ENCODE data around the gene SORT1.

Gene SORT1

GRCh38 chr1:109423498-109423897 is 25.8 kb upstream of the SORT1 start:
- TF ChIP-seq ZFP3 (CRISPR knock-in tag; IDR thresholded peaks at IDR 0.05) (no peak), ISL1 (CRISPR knock-in tag; IDR thresholded peaks at IDR 0.05) (no peak), PATZ1 (CRISPR knock-in tag; IDR thresholded peaks at IDR 0.05; ENCODE audit: borderline replicate concordance) (no peak), RARB (CRISPR knock-in tag; IDR thresholded peaks at IDR 0.05) (no peak), ZNF565 (CRISPR knock-in tag; conservative IDR thresholded peaks at IDR 0.05; ENCODE audit: low read depth) (no peak), GLIS3 (CRISPR knock-in tag; IDR thresholded peaks at IDR 0.05) (no peak), ZNF70 (CRISPR knock-in tag; IDR thresholded peaks at IDR 0.05) (no peak), ARNTL (CRISPR knock-in tag; IDR thresholded peaks at IDR 0.05; ENCODE audit: borderline replicate concordance, low read depth) (no peak), CREB5 (CRISPR knock-in tag; IDR thresholded peaks at IDR 0.05; ENCODE audit: low read depth) (no peak), CSDC2 (CRISPR knock-in tag; IDR thresholded peaks at IDR 0.05) (no peak), TCF4 (CRISPR knock-in tag; IDR thresholded peaks at IDR 0.05; ENCODE audit: borderline replicate concordance) (no peak)
- TF ChIP-seq, protein P1, sequence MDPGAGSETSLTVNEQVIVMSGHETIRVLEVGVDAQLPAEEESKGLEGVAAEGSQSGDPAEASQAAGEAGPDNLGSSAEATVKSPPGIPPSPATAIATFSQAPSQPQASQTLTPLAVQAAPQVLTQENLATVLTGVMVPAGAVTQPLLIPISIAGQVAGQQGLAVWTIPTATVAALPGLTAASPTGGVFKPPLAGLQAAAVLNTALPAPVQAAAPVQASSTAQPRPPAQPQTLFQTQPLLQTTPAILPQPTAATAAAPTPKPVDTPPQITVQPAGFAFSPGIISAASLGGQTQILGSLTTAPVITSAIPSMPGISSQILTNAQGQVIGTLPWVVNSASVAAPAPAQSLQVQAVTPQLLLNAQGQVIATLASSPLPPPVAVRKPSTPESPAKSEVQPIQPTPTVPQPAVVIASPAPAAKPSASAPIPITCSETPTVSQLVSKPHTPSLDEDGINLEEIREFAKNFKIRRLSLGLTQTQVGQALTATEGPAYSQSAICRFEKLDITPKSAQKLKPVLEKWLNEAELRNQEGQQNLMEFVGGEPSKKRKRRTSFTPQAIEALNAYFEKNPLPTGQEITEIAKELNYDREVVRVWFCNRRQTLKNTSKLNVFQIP (CRISPR knock-in tag; IDR thresholded peaks at IDR 0.05; ENCODE audit: borderline replicate concordance, low read depth): no peak
- no peak for ATAC-seq

DNA sequence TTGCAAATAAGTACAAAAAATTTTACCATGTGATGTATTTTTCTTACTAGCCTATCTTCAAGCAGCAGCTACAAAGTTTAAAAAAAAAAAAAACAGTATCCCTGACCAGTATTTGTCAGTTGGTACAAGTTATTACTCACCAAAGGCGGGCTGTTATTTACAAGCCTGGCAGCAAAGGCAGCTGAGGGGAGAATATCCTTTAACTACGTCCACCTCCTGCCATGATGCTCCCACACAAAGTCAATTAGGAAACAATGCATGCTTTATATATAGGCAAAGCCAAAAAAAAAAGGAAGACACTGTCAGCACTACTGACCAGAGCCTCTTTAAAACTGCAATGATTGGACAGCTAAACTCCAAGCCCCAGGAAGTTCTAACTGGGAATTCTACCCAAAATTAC is 14.8 kb upstream of the SORT1 start:
- no peak for ATAC-seq
- TF ChIP-seq RARB (CRISPR knock-in tag; IDR thresholded peaks at IDR 0.05): no peak
- TF ChIP-seq TCF4 (CRISPR knock-in tag; IDR thresholded peaks at IDR 0.05; ENCODE audit: borderline replicate concordance): no peak
- no peak for TF ChIP-seq CSDC2 (CRISPR knock-in tag; IDR thresholded peaks at IDR 0.05)
- TF ChIP-seq ZNF70 (CRISPR knock-in tag; IDR thresholded peaks at IDR 0.05): no peak
- no peak for TF ChIP-seq PATZ1 (CRISPR knock-in tag; IDR thresholded peaks at IDR 0.05; ENCODE audit: borderline replicate concordance)
- no peak for TF ChIP-seq TSHZ2 (CRISPR knock-in tag; IDR thresholded peaks at IDR 0.05)
- no peak for TF ChIP-seq CREB5 (CRISPR knock-in tag; IDR thresholded peaks at IDR 0.05; ENCODE audit: low read depth)
- TF ChIP-seq, protein P1 (CRISPR knock-in tag; IDR thresholded peaks at IDR 0.05; ENCODE audit: borderline replicate concordance, low read depth): no peak
- no peak for TF ChIP-seq ZNF565 (CRISPR knock-in tag; conservative IDR thresholded peaks at IDR 0.05; ENCODE audit: low read depth)
- no peak for TF ChIP-seq SNAI2 (CRISPR knock-in tag; IDR thresholded peaks at IDR 0.05)
- TF ChIP-seq GLIS3 (CRISPR knock-in tag; IDR thresholded peaks at IDR 0.05): no peak
- no peak for TF ChIP-seq ZC3H10 (CRISPR knock-in tag; IDR thresholded peaks at IDR 0.05)
- TF ChIP-seq TOX (CRISPR knock-in tag; IDR thresholded peaks at IDR 0.05; ENCODE audit: borderline replicate concordance): no peak
- no peak for TF ChIP-seq OSR1 (CRISPR knock-in tag; IDR thresholded peaks at IDR 0.05)
- TF ChIP-seq ESRRG (CRISPR knock-in tag; IDR thresholded peaks at IDR 0.05): no peak
- no peak for TF ChIP-seq PPARA (CRISPR knock-in tag; IDR thresholded peaks at IDR 0.05; ENCODE audit: borderline replicate concordance)
- TF ChIP-seq ZFP3 (CRISPR knock-in tag; IDR thresholded peaks at IDR 0.05): no peak
- no peak for TF ChIP-seq ISL1 (CRISPR knock-in tag; IDR thresholded peaks at IDR 0.05)
- no peak for TF ChIP-seq ARNTL (CRISPR knock-in tag; IDR thresholded peaks at IDR 0.05; ENCODE audit: borderline replicate concordance, low read depth)

Data from SK-N-SH treated with all-trans-retinoic acid at 6 μM for 48 hours (cell line).